GM18873 (cell line): Measurements from ENCODE around the gene NPAS2.

Experiments used
- ATAC-seq: cut with Tn5 transposase; IDR thresholded peaks from one replicate; pipeline ENCODE4 v1.9.1; 2021; ENCODE audit warnings: mild to moderate bottlenecking, moderate library complexity, moderate number of reproducible peaks; ENCODE audit not compliant: unreplicated experiment, low FRiP score

The NPAS2 gene

DNA sequence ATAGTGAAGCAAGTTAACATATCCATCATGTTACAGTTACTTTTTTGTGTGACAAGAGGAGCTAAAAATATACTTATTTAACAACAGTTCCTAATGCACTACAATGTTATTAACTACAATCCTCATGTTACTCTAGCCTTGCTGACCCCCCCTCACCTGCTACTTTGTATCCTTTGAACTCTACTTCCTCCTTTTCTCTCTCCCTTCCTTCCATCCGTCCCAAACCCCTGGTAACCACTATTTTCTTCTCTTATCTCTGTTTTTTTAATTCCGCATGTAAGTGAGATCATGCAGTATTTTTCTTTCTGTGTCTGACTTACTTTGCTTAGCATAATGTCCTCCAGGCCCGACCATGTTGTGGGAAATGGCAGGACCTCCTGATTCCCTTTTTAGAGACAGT lies 59.4 kb downstream of the NPAS2 start:
- ATAC-seq: no peak

DNA sequence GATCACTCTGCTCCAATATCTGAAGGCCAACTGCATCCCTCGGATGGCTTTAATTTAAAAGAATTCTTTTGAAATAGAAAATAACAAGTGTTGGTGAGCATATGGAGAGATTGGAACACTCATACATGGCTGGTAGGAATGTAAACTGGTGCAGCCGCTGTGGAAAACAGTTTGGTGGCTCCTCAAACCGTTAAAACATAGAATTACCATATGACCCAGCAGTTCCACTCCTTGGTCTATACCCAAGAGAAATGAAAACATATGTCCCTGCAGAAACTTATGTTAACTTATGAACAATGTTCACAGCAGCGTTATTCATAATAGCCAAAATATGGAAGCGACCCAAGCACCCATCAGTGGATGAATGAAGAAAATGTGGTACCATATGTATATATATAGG lies 60.1 kb downstream of the NPAS2 start:
- ATAC-seq: no peak

DNA sequence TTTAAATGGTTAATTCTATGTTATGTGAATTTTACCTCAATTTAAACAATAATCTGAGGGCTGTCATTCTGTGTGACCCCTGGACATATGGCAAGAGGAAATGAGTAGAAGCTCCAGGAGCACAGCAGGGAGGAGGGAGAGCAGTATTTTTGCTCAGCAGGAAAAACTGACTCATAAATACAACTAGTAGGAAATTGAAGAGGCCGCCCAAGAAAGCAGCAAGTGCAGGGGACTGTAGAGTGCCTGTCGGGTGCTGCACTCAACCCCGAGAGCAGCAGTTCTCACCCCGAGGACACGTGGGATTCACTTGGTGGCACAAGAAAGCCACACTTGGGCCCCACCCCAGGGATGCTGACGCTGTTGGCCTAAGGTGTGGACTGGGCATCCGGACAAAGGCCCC lies 60.8 kb downstream of the NPAS2 start:
- ATAC-seq: no peak

DNA sequence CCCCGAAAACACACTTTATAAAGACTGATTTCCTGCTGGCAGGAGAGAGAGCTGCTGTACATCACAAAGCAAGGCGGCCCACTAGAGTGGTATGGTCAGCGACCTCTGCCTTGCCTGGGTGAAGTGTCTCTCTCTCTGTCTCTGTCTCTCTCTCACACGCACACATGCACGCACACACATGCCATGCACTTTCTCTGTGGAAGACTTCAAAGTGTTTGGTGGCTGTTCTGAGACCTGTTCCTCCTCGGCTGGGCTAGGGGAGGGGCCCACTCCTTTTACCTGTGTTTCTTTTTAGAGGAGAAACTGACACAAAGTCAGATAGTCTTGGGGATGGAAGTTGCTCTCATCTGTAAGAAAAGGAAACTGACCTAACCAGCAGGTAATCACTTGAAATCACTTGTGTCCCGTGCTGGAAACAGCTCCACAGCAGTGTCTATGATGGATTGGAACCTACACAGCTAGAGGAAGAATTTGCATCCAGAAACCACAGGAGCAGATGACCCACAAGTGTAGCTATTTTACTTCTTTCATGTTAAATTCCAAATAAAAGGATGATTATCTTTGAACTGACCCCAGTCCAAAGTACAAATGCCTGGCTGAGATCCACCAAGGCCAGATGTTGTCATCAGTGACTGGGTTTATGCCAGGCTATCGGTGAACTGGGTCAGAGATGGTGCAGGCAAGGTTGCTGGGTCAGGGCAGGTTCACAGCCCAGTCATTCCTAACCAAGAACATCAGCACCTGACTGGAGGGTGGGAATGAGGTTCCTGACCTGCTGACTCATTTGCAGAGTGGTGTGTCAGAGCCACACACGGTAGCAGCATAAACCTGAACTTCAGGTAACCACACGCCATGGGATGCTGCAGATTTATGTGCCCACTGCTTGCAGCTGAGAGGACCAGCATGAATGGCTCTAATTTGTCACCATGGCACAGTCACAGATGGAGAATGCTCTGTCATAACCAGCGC lies 63.0 kb downstream of the NPAS2 start:
- peak; percentile 49 for ATAC-seq

DNA sequence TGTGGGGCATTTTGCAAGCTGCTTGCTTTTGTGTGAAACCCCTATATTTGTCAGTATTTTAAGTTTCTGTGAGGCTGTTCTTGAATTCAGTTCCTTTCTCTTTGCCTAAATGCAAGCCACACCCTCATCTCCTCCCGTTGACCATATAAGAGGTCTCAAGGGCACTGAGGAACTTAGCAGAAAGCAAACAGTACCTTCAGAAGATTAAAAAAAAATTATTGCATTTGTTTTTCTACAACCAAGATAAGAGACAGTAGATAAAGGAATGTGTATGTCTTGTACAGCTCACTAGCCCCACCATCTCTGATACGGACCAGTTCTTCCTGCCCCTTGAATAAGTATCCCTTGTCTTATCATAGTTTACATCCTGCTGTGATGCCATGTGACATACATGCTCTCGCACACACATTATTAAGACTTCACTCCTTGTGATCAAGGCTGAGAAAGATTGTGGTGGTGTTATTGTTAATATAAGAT lies 64.2 kb downstream of the NPAS2 start:
- ATAC-seq: no peak

DNA sequence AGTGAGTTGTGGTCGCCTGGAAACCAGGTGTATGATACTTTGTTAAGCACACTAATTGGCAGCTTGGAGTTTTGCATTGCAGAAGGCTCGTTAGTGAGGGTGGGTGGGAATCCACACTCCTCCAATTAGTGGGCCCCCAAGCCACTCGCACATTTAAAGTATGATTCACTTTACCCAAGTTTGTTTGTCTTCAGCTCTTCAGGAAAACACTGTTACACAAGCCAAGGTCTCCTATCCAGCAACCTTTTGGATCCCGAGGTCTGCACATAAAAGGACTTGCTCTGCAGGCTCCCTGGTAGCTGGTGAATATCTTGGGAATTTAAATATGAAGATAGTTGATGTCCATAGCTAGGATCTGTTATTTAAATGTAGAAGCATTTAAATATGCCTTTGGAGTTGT lies 66.1 kb downstream of the NPAS2 start:
- ATAC-seq: no peak

DNA sequence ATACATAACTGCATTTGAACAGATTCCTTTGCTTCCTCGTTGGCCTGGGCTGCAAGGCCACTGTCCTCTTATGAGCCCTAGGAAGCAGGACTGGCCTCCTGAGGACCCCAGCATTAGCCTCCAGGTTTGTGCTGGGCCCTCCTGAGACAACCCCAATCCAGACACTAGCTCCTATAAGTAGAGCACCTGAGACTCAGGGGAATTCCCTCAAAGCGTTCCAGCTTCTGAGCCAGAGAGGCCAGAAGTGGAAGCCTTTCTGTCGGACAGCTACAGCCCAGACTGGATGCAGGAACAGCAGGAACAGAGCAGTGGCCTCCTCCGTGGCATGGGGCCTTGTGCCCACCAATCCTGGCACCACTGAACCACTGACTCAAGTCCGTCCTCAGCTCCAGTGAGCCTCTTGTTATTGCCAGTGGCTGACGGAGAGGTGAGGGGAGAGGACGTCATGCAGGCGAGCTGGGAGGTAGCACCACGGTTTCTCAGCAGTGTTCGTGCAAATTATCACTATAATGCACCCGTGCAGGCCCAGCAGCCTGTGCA lies 67.2 kb downstream of the NPAS2 start:
- no peak for ATAC-seq

DNA sequence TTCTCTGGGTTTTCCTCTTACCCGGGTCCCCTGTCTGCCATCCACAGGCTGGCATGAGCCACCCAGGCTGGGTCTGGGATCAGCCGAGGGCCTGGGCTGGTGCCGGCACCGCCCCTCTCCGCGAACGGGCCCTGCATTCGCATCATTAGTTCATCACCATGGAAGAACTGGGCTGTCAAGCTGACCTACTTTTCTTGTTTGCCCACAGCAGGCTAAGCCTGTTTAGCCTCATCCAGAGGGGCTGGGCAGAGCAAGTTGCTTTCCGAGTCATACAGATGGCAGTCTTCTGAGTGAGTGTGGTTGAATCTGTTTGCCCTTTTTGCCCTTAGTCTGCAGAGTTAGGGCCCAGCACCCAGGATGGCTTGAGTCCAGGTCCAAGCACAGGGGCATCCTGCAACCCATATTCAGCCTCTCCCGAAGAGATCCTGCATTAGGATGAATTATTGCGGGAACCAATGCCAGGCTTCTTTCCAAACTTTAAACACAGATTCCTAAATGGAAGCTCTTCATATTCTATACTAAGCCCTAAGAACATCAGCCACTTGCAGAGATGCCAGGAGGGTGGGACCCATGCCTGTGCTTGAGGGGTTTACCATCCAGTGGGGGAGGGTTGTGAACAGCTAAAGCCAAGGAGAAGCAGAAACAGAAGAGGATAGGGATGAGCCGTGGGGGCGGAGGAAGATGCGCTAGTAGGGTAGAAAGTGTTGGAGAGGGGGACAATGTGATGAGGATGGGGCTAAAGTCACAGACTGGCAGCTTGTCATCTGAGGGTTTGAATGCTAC lies 68.0 kb downstream of the NPAS2 start:
- ATAC-seq: no peak

DNA sequence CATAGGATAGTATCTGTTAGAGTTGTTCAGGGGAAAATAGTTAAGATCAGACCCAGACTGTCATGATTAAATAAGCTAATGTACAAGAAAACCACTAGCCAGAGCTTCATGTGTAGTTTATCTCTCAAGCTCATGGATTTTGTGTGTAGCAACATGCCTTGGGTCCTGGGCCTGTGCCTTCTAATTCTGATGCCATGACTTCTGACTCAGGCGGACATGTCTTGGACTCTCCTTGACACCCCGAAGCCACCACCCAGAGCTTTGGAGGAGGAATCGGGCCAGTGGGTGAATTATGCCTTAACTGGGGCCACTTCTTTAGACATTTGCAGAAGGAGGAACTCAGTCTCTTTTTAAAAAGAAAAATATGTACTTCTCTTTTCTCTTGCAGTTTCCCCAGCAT lies 68.7 kb downstream of the NPAS2 start:
- ATAC-seq: no peak

DNA sequence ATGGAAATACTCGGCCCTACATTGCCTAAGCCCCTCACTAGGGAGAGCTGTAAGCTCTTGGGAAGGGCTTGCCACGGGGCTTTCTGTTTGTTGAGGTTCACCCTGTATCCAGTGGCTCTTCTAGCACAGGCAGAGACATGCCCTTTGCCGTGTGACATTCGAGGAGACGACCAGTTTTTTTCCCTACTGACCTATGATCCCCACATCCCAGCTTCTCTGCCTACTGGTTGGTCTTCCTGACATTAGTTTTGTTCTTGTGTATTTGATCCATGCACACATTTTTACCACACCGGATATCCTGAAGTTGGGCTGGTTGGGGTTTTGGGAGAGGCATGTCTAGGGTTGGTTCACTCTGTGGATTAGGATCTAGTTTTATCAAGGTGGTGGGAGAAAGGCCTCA lies 69.3 kb downstream of the NPAS2 start:
- no peak for ATAC-seq

DNA sequence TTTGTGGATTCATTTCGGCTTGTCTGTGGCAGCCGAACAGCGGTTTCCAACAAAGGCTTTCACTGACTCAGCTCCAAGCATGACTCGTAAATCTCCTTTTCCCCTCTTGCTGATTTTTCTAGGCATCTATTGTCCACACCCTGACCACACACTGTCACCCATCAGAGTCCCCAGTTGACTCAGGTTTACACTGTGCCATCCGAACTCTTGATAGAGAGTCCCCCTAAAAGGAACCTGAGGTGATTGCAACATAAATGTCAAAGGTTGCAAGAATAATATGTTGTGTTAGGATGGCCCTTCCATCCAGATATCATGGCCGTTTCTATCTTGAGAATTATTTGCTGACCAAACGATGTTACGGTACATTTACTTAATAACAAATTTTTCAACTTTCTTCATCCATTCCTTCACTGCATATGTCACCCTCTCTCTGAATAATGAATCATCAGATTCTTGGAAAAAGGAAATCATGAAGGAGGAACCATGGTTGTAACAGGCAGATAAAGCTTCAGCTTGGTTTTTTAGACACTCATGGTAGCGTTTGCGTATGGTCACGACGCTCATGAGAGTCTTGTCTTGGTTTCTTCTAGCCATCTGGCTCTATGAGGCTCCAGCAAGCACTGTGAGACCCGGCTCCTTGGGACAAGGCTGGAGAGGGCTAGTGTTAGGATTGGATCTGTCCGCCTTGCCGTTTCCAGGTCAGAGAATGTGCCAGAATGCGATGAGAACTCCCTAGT lies 72.1 kb downstream of the NPAS2 start:
- ATAC-seq: no peak

DNA sequence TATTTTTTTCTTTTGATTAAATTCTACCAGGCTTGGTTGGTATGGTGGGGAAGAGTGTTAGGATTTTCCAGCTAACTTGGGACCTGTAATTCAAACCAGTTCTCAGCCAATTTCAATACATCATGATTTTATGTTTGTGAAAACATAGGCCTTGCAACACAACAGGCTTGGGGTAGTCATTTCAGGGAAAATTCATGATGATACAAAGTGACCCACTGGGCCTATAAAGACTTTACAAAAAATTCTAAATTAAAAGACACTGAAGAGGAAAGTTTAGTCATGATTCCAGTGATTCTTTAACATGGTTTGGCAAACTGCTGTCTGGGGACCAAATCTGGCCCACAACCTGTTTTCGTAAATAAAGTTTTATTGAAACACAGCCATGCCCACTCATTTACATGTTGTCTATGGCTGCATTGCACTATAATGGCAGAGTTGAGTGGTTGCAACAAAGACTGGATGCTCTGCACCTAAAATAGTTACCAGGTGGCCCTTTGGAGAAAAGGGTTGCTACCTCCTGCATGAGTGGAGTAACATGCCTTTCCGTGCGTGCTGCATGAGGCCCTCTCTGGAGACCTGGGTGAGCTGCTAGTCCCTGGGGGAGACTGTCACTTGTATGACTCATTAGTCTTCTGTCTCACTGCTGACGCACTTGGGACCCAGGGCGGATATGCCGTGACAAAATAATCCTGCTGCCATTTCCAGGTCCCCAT lies 73.6 kb downstream of the NPAS2 start:
- peak; percentile 68 for ATAC-seq

DNA sequence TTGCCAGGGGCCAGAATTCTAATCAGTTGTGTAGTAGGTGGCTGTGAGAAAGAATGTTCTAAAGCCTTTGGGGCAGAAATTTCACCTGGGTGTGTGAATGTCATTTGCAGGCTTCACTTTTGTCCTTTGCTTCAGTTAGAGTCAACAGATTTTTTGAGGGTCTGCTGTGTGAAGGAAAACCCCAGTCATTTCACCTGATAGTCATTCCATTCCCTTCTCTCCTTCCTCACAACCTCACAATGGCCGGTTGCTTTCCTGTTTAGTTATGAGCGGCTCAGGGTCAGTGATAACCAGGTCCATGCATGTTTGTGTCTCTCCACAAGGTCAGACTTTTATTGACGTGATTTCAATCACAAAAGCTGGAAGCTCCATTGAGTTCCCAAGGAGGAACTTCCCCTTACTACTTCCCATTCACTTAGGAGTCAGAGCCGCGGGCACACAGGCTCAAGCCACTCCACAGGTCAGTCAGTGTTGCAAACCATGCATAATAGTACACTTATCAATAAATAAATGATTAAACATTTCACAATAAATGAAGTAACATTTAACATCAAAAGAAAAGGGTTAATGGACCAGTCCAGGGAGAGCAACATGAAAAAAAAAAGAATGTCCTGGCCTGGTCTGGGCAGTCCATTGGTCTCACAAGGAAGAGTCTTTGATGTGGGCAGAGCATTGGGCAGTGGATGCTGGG lies 74.3 kb downstream of the NPAS2 start:
- peak; percentile 20 for ATAC-seq

DNA sequence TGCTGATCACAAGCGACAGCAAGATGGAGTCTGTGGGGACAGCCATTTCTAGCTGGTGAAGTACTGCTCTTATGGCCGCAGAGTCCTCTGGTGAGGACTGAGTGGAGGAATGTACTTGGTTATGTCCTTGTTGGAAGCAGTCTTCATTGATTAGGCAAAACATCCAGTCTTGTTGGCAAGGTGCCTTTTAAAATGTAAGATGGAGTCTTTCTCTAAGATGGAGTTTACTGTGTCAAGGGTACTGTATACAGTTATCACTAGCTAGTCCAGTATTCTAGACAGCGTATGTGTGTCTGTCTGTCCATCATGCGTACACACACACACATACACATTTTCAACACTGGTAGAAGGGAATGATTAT lies 74.8 kb downstream of the NPAS2 start:
- ATAC-seq: no peak

DNA sequence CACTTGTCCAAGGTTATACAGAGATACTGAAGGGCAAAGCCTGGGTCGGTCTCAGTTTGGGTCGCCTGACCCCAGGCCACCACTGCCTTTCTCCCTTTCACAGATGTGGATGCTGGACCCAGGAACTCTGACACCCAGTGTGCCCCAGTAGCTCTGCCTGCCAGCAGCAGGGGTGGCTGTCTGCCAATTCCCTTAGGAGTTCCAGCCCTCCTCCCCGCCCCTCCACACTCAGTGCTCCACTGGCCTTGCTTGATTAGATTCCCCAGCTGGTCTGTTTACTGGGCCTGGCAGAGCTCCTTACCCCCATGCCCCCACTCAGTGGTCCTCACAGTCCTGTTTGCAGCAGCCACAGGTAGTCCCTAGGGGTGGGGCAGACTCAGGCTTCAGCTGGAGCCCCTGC lies 75.5 kb downstream of the NPAS2 start:
- ATAC-seq: no peak

DNA sequence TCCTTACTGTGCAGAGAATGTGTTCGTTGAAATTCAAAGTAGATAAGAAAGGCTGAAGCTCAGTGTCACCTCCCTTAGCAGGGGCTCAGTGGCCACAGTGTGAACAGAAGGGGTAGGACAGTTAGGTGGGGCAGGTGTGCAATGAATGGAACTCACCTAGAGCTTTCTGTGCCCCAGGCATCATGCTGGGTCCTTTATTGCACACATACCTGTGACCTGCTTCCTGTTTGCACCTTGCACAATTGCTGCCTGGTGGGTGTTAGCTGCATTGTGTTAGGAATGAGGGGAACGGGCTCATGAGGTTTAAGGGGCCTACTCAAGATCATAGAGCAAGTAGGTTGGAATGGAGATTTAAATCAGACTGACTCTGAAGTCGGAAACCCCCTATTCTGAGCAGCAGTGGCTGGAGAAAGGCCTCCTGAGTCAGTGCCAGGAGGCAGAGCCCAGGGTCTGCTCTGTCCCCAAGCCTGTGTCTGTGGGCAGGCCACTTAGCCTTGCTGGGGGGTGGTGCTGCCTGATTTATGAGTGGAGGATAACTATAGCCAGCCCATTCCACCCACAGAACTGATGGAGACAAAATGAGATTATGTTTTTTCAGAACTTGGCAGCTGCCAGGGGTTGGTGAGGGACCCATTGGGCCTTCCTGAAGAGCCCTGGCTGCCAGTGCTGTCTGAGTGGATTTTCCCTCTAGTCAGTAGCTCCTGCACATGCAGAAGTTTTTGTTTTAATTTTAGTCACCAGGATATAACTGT lies 76.2 kb downstream of the NPAS2 start:
- ATAC-seq: no peak

DNA sequence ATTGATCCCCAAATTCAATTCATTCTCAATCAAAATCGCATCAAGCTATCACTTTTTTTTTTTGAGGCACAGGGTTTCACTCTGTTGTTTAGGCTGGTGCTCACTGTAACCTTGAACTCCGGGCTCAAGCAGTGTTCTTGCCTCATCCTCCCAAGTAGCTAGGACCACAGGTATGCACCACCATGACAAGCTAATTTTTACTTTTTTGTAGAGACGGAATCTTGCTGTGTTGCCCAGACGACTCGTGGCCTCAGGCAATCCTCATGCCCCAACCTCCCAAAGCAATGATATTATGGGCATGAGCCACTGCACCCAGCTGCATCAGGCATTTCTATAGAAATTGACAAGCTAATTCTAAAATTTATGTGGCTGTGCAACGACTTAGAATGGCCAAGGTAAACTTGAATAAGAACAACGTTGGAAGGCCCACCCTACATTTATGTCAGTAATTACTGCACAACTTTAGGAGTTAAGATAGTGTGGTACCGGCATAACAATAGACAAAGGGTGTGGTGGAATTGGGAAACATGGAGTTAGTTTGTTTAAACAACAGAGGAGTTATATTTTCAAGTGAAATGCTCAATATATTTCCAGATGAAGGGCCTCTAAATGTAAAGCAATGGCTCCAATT lies 78.2 kb downstream of the NPAS2 start:
- no peak for ATAC-seq

DNA sequence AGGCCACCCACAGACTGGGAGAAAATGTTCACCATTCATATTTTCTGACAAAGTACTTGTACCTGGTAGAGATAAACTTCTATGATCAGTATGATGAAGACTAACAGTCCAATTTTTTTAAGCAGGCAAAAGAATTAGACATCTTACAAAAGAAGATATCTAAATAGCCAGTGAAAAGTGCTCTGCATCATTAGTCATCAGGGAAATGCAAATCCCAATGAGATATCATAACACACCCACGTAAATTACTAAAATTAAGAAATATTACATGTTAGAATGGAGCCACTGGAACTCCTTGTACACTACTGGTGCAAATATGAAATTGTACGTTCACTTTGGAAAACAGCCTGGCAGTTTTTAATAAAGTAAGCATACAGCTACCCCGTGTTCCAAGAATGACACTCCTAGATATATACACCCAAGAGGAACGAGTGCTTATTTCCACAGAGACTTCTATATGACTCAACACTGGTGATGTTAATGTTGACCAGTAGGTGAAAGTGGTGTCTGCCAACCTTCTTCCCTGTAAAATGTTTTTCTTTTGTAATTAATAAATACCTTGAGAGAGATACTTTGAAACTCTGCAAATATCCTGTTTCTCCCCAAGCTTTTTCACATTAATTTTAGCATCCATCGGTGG lies 80.3 kb downstream of the NPAS2 start:
- no peak for ATAC-seq
